ENCODE measurements around the gene DPP6.

- TF ChIP-seq CTCF (conservative IDR thresholded peaks at IDR 0.05; ENCODE audit: low read length) = no peak
- TF ChIP-seq EZH2phosphoT487 (IDR thresholded peaks at IDR 0.05; ENCODE audit: borderline replicate concordance) = no peak
These were observed 423.7 kb downstream of the DPP6 start for GRCh38 chr7:154475864-154476263.

All from Loucy (cell line).